ENCODE data around the gene PVRIG. TPM values are rescaled to one million over a fixed set of nuclear protein-coding genes. Genes with fewer than 3 reads are reported as not detected.

The PVRIG gene
- total and polyA plus RNA-seq, 2 of the 8 experiments (the other 6 are each of a cell fraction or from before 2014, with no cell fraction given) = 0.15 TPM; not detected in 1

DNA sequence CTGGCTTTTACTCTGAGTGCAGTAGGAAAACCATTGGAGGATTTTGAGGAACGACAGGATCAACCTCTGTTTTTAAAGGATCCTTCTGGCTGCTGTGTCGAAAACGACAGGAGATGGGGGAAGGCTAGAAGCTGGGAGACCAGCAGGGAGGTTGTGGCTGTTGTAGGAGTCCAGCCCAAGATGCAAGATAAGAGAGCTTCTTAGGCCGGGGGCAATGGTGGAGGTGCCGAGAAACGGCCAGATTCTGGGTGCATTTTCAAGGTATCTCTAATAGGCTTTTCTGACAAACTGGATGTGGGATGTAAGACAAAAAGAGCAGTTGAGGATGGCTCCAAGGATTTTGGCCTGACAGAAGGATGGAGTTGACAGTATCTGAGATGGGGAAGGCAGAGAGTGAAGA, 10.3 kb upstream of the PVRIG start (continued):
- no peak for TF ChIP-seq MAFK (IDR thresholded peaks at IDR 0.05; ENCODE audit: low read depth, low read length)
